NCI-H1436 treated with DMSO at 0.1 percent for 48 hours (cell line): ENCODE measurements around the gene CAPRIN2.

ENCODE experiments used
- DNase-seq: peaks from one replicate; lab custom pipeline; 2025; lab: John Stamatoyannopoulos, UW

The CAPRIN2 gene

DNA sequence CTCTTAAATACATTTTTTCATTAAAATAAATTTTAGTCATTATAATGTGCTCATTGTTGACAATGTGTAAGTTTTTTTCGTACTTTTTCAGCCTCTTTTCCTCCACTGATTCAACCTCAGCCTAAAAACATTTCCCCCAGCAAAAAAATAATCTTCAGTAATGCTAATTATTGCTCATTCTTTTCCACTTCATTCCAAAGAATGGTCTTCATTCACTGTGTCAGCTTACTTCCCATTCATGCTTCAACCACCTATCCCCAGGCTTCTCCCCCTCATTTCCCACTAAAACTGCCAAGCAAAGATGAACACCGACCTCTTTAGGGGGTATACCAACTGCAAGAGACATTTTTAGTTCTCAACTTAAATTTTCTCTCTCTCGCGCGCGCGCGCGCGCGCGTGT, 56.4 kb downstream of the CAPRIN2 start:
- no peak for DNase-seq

DNA sequence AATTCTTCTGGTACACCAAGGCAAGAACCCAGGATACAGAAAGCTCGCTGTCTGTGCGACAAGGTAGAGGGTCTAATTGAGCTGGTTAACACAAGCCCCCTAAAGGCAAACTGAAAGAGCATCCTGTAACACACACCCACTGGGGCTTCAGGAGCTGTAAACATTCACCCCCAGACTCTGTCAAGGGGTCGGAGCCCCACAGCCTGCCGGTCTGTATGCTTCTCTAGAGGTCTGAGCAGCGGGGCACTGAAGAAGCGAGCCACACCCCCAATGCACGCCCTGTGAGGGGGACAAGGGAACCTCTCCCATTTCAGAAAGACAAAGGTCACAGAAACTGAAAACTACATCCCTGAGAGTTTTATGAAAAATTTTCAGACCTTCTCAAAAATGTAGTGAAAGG, 57.8 kb downstream of the CAPRIN2 start:
- no peak for DNase-seq

GRCh38 chr12:30696486-30696885, 58.3 kb downstream of the CAPRIN2 start:
- DNase-seq: no peak

- DNase-seq: no peak
Measured at GRCh38 chr12:30696103-30696408, 58.7 kb downstream of the CAPRIN2 start.

GRCh38 chr12:30695199-30696102, 59.3 kb downstream of the CAPRIN2 start, which contains the start of gene IPO8:
IPO8 (minus strand) TSS chr12:30695869; CDS start chr12:30695647, 222 bp downstream.
- peak; percentile 45 for DNase-seq

- DNase-seq: no peak
Measured at GRCh38 chr12:30694412-30695198, 60.1 kb downstream of the CAPRIN2 start.

GRCh38 chr12:30692470-30692869, 62.3 kb downstream of the CAPRIN2 start:
- no peak for DNase-seq

- no peak for DNase-seq
Measured at GRCh38 chr12:30691122-30691879, 63.5 kb downstream of the CAPRIN2 start.

- DNase-seq: no peak
Measured at GRCh38 chr12:30687265-30687986, 67.3 kb downstream of the CAPRIN2 start.

GRCh38 chr12:30679241-30679640, 75.5 kb downstream of the CAPRIN2 start:
- no peak for DNase-seq

GRCh38 chr12:30678221-30678620, 76.5 kb downstream of the CAPRIN2 start:
- DNase-seq: no peak

DNA sequence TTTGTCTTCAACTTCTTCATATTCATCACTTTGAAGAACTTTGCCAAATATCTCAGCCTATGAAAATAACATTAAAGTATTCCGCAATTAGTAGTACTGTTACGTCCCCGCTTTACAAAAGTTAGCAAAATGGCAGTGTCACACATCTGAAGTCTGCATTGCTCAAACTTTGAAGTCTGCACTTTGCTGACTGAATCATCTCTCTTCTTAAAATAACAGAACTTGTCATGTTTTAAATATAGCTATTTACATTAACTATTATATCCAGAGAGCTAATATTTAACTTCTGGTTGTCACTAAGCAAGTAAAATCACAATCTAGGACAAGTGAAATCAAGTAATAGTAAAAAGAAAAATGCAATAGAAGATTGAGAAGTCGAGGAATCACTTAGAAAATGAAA, 93.5 kb downstream of the CAPRIN2 start:
- no peak for DNase-seq
